Ovary (tissue), 9 donors: ENCODE measurements around the gene IGF2BP3. TPM values are rescaled to one million over a fixed set of nuclear protein-coding genes. Genes with fewer than 3 reads are reported as not detected.

Source experiments
- DNase-seq, 5 donors: peaks; one replicate each; pipeline ENCODE4 v3.0.0-alpha.2; 2019 to 2020
- H3K27ac ChIP-seq, 2 donors: fragments of 200-600 bp; one replicate each; pipeline versions ENCODE4 v1.5.1 to v1.8.0; 2019 to 2022
- H3K27me3 ChIP-seq: fragments of 200-600 bp; one replicate; pipeline ENCODE4 v1.8.0; 2022
- H3K36me3 ChIP-seq: fragments of 200-600 bp; sonication (generic); one replicate; pipeline ENCODE4 v1.5.1; 2019
- H3K4me1 ChIP-seq: one replicate; pipeline ENCODE4 v1.8.1; 2013; ENCODE audit warnings: mild to moderate bottlenecking, moderate library complexity; ENCODE audit not compliant: insufficient read depth
- H3K4me3 ChIP-seq: fragments of 200-600 bp; sonication (generic); one replicate; pipeline ENCODE4 v1.5.1; 2017
- H3K9me3 ChIP-seq, 2 donors: fragments of 200-600 bp in 1 of 2; sonication (generic) in 1 of 2; one replicate each; pipeline versions ENCODE4 v1.5.1 to v1.8.1; 2013 to 2019; ENCODE audit warnings: mild to moderate bottlenecking in 1 of 2, moderate library complexity in 1 of 2
- EP300 ChIP-seq: sonication (generic); formaldehyde crosslinking; IDR thresholded peaks from one replicate; pipeline ENCODE4 v1.6.1; 2017; ENCODE audit warnings: antibody characterized with exemption
- POLR2A ChIP-seq: fragments of 450-650 bp; IDR thresholded peaks from one replicate; pipeline ENCODE4 v1.6.1; 2017; ENCODE audit warnings: antibody characterized with exemption, mild to moderate bottlenecking, moderate library complexity
- WGBS, 3 donors: extraction: QIAGEN DNeasy Blood & Tissue Kit in 1 of 3; methylation state at CpG; one replicate each; pipeline versions ENCODE4 v1.1.5 to v1.1.7; 2013 to 2017; 5-methylcytosine and 5-hydroxymethylcytosine counted together
- intact Hi-C, 4 donors: fragments of 100-400 bp; cut with DNase I; formaldehyde crosslinking; loops; one replicate each; pipeline versions ENCODE4 v1.11.0 to v1.15.1; 2022 to 2023
- polyA plus RNA-seq, 2 donors: library from polyadenylated mRNA; stranded (reverse); fragments of 200-250 nt in 1 of 2; fragments of 350-450 nt in 1 of 2; fragmentation: Illumina TruSeq in 1 of 2; extraction: RNeasy Lipid Tissue Mini Kit (QIAGEN cat#74804) in 1 of 2; gene quantifications; one replicate each; pipeline ENCODE4 v1.2.3, GENCODE V29; 2013 to 2014
- total RNA-seq, 7 donors: library from RNA; depleted of rRNA in 2 of 7; stranded (reverse); fragments of >200 nt in 2 of 7; fragmentation: NEBNext Ultra II Directional in 3 of 7; extraction: Animal tissue kit (Norgen Biotek cat#: 25700) in 3 of 7; gene quantifications; one replicate each; pipeline versions ENCODE4 v1.1.0 to v1.2.4, GENCODE V29; 2016 to 2023
- TF ChIP-seq, protein P1 (sequence below), 3 donors: fragments of 450-650 bp in 2 of 3; fragments of 200-600 bp in 1 of 3; IDR thresholded peaks; one replicate each; pipeline versions ENCODE4 v1.5.1 to v1.8.0; 2016 to 2022; ENCODE audit warnings: antibody characterized with exemption in 3 of 3, mild to moderate bottlenecking in 1 of 3
- donor health status: DM: no; HTN: no; CAD: no; lungs with moderate emphysema.
- donor health status: DM: no; HTN: no; CAD: no.
- donor health status: Bipolar disorder and iron deficiency.
- donor health status: DM: yes; HTN: yes; CAD: no.
- donor health status: DM: no; HTN: no; CAD: no.
- donor health status: DM: yes; HTN: yes; CAD: no.

IGF2BP3 gene
- total and polyA plus RNA-seq, 9 donors: 0.20 to 1.3 (median 0.40) TPM; not detected in 2

DNA sequence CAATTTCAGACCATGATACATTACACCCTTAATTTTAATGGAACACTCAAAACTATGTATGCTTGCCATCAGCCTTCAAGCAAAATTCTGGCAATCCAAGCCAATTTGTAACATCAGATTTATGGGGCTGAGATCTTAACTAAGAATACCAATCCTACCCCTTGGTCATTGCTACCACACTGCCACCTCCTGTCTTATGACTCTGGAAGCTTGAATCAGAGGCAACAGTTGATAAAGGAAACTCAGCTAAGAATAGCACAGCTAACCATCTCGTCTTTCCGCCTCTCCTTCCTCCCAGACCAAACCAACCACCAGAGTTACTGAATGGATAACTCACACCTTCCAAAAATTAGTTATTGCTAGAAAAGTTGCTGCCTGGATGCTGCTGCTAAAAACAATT lies 7.4 kb downstream of the IGF2BP3 start:
- Histone ChIP-seq H3K27me3 (no peaks in the 10 kb centered on the region), H3K4me3 (no peak overlapping the region), H3K4me1 (peaks cover 1% of the 10 kb centered on the region), H3K9me3 (no peaks in the 10 kb centered on the region), H3K36me3 (no peaks in the 10 kb centered on the region), H3K27ac (no peak overlapping the region)
- DNase-seq: no peak
- intact Hi-C loops: loop anchor here in 1 of 4 donors (5.0 kb wide), 1 partner anchor 191 kb away; no protein-coding TSS in a partner anchor
- 18 to 27% (median 21%) methylated on average over 2 of the region's 2 CpGs for WGBS, 3 donors
- TF ChIP-seq POLR2A (no peak), EP300 (no peak)
- TF ChIP-seq, protein P1, sequence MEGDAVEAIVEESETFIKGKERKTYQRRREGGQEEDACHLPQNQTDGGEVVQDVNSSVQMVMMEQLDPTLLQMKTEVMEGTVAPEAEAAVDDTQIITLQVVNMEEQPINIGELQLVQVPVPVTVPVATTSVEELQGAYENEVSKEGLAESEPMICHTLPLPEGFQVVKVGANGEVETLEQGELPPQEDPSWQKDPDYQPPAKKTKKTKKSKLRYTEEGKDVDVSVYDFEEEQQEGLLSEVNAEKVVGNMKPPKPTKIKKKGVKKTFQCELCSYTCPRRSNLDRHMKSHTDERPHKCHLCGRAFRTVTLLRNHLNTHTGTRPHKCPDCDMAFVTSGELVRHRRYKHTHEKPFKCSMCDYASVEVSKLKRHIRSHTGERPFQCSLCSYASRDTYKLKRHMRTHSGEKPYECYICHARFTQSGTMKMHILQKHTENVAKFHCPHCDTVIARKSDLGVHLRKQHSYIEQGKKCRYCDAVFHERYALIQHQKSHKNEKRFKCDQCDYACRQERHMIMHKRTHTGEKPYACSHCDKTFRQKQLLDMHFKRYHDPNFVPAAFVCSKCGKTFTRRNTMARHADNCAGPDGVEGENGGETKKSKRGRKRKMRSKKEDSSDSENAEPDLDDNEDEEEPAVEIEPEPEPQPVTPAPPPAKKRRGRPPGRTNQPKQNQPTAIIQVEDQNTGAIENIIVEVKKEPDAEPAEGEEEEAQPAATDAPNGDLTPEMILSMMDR (IDR thresholded peaks at IDR 0.05): no peak

DNA sequence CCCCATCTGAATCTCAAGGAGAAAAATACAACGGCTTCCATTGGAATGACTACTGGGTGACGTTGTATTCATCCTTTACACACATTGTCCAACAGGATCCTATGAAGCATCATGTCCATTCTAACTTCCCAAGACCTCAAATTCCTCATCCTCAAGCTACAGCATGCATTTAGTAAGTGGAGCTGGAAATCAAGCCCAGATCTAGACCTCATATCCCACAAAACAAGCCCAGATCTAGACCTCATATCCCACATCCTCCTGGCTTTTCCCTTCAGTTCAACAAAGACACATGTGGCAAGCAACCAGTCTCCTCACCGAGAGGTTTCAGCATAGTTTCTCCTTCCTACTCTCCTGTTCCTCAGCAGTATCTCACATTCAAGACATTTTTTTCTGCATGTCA lies 12.2 kb downstream of the IGF2BP3 start:
- Histone ChIP-seq H3K27me3 (no peaks in the 10 kb centered on the region), H3K9me3 (no peaks in the 10 kb centered on the region), H3K4me1 (no peaks in the 10 kb centered on the region), H3K36me3 (no peaks in the 10 kb centered on the region), H3K27ac (no peak overlapping the region), H3K4me3 (no peak overlapping the region)
- intact Hi-C loops: no loop called here
- WGBS, 3 donors: 69 to 90% (median 73%) methylated on average over 3 of the region's 3 CpGs
- DNase-seq: no peak
- TF ChIP-seq, protein P1 (IDR thresholded peaks at IDR 0.05): no peak
- TF ChIP-seq POLR2A (no peak), EP300 (no peak)

DNA sequence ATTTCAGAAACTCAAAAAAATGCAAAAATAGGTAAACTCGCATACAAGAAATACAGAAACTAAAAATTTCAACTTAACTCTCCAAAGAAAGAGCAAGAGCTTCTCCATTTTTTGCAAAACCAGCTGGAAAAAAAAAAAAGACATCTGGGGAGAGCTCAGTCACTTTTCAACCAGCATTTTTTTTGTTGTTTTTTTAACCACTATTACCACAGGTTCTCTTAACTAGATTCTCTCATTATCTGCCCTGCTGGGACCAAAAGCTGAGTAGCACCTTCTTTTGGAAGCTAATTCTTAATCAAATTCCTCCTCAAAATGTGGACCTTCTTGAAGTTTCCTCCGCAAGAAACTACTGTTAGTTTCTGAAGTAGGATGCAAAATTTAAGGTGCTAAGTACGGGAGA lies 14.2 kb downstream of the IGF2BP3 start:
- Histone ChIP-seq H3K9me3 (no peaks in the 10 kb centered on the region), H3K36me3 (no peaks in the 10 kb centered on the region), H3K4me3 (no peak overlapping the region), H3K27me3 (no peaks in the 10 kb centered on the region), H3K27ac (no peak overlapping the region), H3K4me1 (no peaks in the 10 kb centered on the region)
- WGBS, 3 donors: 86 to 88% (median 87%) methylated on average over 3 of the region's 3 CpGs
- DNase-seq: no peak
- TF ChIP-seq, protein P1 (IDR thresholded peaks at IDR 0.05): no peak
- no peak for TF ChIP-seq POLR2A
- intact Hi-C loops: no loop called here

DNA sequence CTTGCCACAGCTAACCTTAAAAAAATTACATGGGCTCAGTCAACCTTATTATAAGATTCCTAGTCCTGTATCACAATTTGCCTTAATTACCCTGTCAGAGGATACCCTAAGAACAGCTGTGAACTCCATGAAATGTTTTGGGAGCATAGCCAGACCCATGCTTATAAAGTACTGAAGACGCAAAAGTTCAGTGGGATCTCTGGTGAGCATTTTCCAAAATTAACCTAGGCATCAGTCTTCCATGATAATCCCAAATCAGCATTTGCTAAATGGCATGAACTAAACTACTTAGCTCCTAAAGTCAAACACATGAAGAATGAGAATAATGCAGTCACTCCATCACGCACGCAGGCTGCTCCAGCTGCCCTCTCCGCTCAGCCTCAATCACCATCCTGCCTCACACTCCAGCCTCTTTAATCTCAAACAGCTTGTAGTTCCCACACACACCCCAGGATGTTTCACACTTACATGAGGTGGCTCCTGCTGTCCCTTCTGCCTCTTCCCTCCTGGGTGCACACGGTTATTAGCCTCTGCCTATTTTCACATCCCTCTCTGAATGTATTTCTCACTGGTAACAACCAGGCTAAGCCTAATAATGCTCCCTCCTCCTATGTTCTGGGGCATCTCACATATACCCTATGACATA lies 15.3 kb downstream of the IGF2BP3 start:
- no peaks in the 10 kb centered on the region for H3K9me3 ChIP-seq
- TF ChIP-seq EP300 (no peak), POLR2A (no peak)
- TF ChIP-seq, protein P1 (IDR thresholded peaks at IDR 0.05): no peak
- no peaks in the 10 kb centered on the region for H3K27me3 ChIP-seq
- 74 to 80% (median 79%) methylated on average over 5 of the region's 5 CpGs for WGBS, 3 donors
- H3K4me1 ChIP-seq: no peaks in the 10 kb centered on the region
- no peak for DNase-seq
- intact Hi-C loops: no loop called here
- H3K36me3 ChIP-seq: no peaks in the 10 kb centered on the region
- H3K27ac ChIP-seq: no peak overlapping the region
- H3K4me3 ChIP-seq: no peak overlapping the region
